GM12891 (cell line): Measurements from ENCODE around the gene EIF2S2. TPM values are rescaled to one million over a fixed set of nuclear protein-coding genes. Genes with fewer than 3 reads are reported as not detected.
A peak's percentile ranks its signal among the peaks of the same experiment; 100 is the strongest.
"Not testable (repeated sequence)": the region's sequence is repeated elsewhere in the genome, so short reads cannot be mapped to it uniquely, and the experiment has no call there.

Experiments used
- DNase-seq: peaks from one replicate; pipeline ENCODE4 v3.0.0; 2011; ENCODE audit warnings: low spot score; ENCODE audit not compliant: insufficient read length
- FAIRE-seq: peaks from 2 replicates; lab custom pipeline; 2011; peaks lifted over from hg19 to GRCh38; lab: Jason Lieb, UNC
- PAX5 ChIP-seq: IDR thresholded peaks from 2 replicates; pipeline ENCODE4 v1.6.1; 2011; ENCODE audit warnings: low read length, moderate library complexity, mild to moderate bottlenecking; ENCODE audit not compliant: insufficient read depth, severe bottlenecking
- POLR2A ChIP-seq: IDR thresholded peaks from 2 replicates; pipeline ENCODE4 v1.6.1; 2011; ENCODE audit warnings: low read depth, low read length, control low read depth
- POLR2AphosphoS5 ChIP-seq: IDR thresholded peaks from 2 replicates; pipeline ENCODE4 v1.6.1; 2011; ENCODE audit warnings: low read depth, low read length, control low read depth
- POU2F2 ChIP-seq: IDR thresholded peaks from 2 replicates; pipeline ENCODE4 v1.6.1; 2011; ENCODE audit warnings: low read depth, mild to moderate bottlenecking, control low read depth, low read length, moderate library complexity
- SPI1 ChIP-seq: IDR thresholded peaks from 2 replicates; pipeline ENCODE4 v1.6.1; 2011; ENCODE audit warnings: low read depth, low read length, control low read depth
- TAF1 ChIP-seq: IDR thresholded peaks from 2 replicates; pipeline ENCODE4 v1.6.1; 2011; ENCODE audit warnings: low read depth, low read length, control low read depth
- polyA plus RNA-seq: library from polyadenylated mRNA; unstranded; fragments of >200 nt; gene quantifications from one replicate; pipeline ENCODE4 v1.2.1, GENCODE V29; 2012; ENCODE audit warnings: low read depth, missing spikeins, inconsistent platforms; ENCODE audit not compliant: missing spikeins

The EIF2S2 gene
- 88.6 TPM for polyA plus RNA-seq

DNA sequence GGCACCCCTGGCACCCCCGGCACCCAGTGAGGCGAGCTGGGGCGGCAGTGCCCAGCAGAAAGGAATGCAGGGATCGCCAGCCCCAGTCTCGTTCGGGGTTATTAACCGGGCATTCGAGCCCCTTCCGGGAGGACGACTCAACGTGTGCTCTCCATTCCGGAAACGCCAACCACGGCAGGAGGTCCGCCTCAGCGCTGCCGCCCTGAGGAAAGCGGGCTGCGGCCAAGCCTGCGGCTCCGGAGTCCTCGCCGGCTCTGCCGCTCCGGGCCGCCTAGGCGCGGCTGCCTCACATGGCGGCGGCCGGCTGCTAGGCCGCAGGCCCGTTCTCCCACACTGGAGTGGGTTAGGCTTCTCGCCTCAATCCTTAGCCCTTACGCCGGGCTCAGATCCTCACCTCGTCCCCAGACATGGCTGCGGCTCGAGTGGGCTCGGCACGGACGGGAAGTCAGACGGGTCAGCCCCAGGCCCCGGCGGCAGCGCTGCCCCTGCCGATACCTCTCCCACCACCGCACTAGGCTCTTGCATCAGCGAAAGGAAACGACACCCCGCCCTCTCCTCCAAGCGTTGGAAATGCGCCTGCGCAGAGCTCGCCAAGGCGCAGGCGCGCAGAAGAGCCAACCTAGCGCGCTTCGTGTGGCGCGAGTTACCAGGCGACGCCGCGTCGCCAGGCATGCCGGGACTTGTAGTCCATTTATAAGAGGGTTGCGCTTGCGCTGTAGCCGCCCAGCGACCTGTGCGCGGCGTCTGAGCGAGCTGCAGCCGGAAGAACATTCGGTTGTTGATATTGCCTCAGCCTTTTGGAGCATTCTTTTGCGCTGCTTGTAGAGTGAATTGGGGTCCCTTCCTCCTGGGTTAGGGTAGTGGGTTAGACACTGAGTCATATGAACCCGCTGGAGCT is at the start of gene EIF2S2:
Gene EIF2S2, minus strand, starts transcription at position 542 of the 898 bp plus-strand sequence. Its CDS starts 133 bp downstream, at position 409.
- TF ChIP-seq POU2F2, result no peak
- peak; percentile 91 for TF ChIP-seq POLR2A
- peak; percentile 72 for TF ChIP-seq TAF1
- no peak for TF ChIP-seq PAX5
- TF ChIP-seq POLR2AphosphoS5, result peak; percentile 94
- FAIRE-seq (peak; percentile 99), DNase-seq (peak; percentile 88)

GRCh38 chr20:34157697-34158096 is 45.7 kb upstream of the EIF2S2 start:
- not testable (repeated sequence) for FAIRE-seq, DNase-seq

DNA sequence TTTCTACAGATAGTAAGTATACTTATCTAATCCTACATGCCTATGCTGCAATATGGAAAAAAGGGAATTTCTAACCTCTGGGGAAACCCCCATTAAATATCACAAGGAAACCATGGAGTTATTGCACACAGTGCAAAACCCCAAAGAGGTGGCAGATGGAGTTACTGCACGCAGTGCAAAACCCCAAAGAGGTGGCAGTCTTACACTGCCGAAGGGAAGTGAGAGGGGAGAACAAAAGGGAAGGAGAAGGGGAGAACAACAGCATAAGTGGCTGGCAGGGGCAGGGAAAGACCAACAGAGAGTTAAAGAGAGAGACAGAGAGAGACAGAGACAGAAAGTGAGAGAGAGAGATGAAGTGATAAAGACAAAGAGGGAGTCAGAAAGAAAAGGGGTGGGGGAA is 43.8 kb upstream of the EIF2S2 start:
- FAIRE-seq (no peak), DNase-seq (no peak)
- TF ChIP-seq POLR2A, result no peak
- no peak for TF ChIP-seq PAX5
- no peak for TF ChIP-seq POLR2AphosphoS5
- no peak for TF ChIP-seq SPI1
- TF ChIP-seq POU2F2, result no peak
- no peak for TF ChIP-seq TAF1

GRCh38 chr20:34153169-34153568 is 41.1 kb upstream of the EIF2S2 start:
- not testable (repeated sequence) for FAIRE-seq, DNase-seq

DNA sequence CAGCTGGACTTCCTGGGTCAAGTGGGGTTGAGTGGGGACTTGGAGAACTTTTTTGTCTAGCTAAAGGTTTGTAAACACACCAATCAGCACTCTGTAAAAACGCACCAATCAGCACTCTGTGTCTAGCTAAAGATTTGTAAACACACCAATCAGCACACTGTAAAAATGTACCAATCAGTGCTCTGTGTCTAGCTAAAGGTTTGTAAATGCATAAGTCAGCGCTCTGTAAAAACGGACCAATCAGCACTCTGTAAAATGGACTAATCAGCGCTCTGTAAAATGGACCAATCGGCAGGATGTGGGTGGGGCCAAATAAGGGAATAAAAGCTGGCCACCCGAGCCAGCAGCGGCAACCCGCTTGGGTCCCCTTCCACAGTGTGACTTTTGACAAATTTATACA is 40.0 kb upstream of the EIF2S2 start:
- not testable (repeated sequence) for DNase-seq

GRCh38 chr20:34150306-34151000 is 38.4 kb upstream of the EIF2S2 start:
- TF ChIP-seq POLR2A (no peak), POLR2AphosphoS5 (no peak), TAF1 (no peak), SPI1 (no peak)
- DNase-seq (no peak), FAIRE-seq (no peak)

More for the DNA sequence above, 40.0 kb upstream of the EIF2S2 start:
- FAIRE-seq, result not testable (repeated sequence)

DNA sequence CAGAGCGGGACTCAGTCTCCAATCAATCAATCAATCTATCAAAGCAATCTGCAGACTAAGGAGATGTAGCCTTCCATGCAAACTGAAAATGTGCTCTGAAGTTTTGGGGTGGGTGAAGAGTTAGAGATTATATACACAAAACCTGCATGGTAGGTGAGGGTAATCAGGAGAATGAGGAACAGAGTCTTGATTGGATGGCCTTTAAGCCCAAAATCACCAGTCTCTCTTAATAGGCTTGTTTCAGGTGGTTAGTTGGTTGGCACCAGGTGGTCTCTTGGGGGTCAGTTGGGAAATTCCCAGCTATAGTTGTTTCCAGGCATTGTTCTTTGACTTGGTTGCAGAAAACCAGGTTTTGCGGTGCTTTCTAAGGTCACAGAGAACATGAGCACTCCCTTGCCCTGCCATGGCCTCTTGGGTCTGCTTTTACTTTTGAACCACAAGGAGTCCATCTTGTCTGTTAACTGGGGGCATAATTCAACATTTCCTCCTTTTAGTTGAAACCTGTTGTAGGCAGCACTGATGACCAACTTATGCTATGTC is 33.3 kb upstream of the EIF2S2 start:
- TF ChIP-seq TAF1 (no peak), PAX5 (no peak), POLR2A (no peak), POU2F2 (no peak), SPI1 (no peak)
- FAIRE-seq, result no peak

DNA sequence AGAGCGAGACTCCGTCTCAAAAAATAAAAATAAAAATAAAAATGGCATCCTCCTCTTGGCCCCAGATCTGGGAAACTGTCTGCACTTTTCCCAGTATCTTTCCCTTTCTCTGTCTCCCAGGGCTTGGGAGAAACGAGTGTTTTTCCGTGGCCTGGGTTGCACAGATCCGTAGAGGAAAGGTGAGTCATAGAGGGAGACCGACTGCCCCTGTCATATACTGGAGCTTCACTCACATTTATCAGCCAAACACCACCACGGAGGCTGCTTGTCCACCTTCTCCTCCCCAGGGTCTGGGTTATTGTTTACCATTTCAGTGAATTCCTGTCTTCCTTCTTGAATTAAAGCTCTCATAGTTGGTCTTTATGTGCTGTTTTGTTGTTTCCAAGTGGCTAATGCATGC is 31.9 kb upstream of the EIF2S2 start:
- DNase-seq (no peak), FAIRE-seq (no peak)
- TF ChIP-seq POLR2AphosphoS5 (no peak), PAX5 (no peak), TAF1 (no peak), POU2F2 (no peak), SPI1 (no peak), POLR2A (no peak)

More for the DNA sequence above, 33.3 kb upstream of the EIF2S2 start:
- no peak for DNase-seq

DNA sequence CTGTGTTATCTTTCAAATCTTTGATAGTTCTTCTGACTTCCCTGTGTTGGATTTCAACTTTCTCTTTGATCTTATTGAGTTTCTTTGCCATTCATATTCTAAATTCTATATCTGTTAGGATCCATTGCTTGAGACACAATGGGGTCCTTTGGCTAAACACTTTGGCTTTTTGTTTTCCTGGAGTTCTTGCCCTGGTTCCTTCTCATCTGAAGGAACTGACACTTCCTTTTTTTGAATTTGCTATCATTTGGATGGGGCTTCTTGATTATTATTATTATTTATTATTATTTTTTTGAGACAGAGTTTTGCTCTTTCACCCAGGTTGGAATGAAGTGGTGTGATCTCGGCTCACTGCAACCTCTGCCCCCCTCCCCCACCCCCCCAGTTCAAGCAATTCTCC is 30.1 kb upstream of the EIF2S2 start:
- FAIRE-seq (no peak), DNase-seq (no peak)
- no peak for TF ChIP-seq POLR2AphosphoS5
- no peak for TF ChIP-seq TAF1
- no peak for TF ChIP-seq POLR2A
- TF ChIP-seq SPI1, result no peak

GRCh38 chr20:34141293-34141692 is 29.2 kb upstream of the EIF2S2 start:
- TF ChIP-seq POLR2AphosphoS5, result no peak
- no peak for TF ChIP-seq SPI1
- no peak for TF ChIP-seq POLR2A
- no peak for TF ChIP-seq TAF1
- TF ChIP-seq POU2F2, result no peak
- no peak for TF ChIP-seq PAX5
- DNase-seq, result no peak
- no peak for FAIRE-seq

DNA sequence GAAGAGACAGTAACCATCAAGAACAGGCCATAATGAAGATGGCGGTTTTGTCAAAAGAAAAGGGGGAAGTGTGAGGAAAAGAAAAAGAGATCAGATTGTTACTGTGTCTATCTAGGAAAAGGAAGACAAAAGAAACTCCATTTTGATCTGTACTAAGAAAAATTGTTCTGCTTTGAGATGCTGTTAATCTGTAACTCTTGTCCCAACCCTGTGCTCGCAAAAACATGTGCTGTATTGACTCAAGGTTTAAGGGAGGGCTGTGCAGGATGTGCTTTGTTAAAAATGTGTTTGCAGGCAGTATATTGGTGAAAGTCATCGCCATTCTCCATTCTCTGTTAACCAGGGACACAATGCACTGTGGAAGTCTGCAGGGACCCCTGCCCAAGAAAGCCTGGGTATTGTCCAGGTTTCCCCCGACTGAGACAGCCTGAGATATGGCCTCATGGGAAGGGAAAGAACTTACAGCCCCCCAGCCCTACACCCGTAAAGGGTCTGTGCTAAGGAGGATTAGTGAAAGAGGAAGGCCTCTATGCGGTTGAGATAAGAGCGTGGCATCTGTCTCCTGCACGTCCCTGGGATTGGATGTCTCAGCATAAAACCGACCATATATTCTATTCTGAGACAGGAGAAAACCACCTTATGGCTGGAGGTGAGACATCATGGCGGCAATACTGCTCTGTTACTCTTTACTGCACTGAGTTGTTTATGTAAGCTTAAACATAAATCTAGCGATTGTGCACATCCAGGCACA is 23.7 kb upstream of the EIF2S2 start:
- not testable (repeated sequence) for FAIRE-seq, DNase-seq

GRCh38 chr20:34133365-34133860 is 21.4 kb upstream of the EIF2S2 start:
- FAIRE-seq, DNase-seq: not testable (repeated sequence)

DNA sequence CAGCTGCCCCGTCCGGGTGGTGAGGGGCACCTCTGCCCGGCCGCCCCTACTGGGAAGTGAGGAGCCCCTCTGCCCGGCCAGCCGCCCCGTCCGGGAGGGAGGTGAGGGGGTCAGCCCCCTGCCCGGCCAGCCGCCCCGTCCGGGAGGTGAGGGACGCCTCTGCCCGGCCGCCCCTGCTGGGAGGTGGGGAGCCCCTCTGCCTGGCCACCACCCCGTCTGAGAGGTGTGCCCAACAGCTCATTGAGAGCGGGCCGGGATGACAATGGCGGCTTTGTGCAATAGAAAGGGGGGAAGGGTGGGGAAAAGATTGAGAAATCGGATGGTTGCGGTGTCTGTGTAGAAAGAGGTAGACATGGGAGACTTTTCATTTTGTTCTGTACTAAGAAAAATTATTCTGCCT is 20.9 kb upstream of the EIF2S2 start:
- DNase-seq, FAIRE-seq: not testable (repeated sequence)

DNA sequence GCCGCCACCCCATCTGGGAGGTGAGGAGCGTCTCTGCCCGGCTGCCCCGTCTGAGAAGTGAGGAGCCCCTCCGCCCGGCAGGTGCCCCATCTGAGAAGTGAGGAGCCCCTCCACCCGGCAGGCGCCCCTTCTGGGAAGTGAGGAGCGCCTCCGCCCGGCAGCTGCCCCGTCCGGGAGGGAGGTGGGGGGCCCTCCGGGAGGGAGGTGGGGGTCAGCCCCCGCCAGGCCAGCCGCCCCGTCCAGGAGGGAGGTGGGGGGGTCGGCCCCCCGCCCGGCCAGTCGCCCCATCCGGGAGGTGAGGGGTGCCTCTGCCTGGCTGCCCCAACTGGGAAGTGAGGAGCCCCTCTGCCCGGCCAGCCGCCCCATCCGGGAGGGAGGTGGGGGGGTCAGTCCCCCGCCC is 20.4 kb upstream of the EIF2S2 start:
- FAIRE-seq, DNase-seq: not testable (repeated sequence)
